Activated CD8-positive, alpha-beta memory T cell treated with anti-CD3 and anti-CD28 coated beads, Interleukin-2, amount 50 U/mL, for 1 hour (primary cell): ENCODE measurements around the gene BANK1.

ENCODE experiments used
- DNase-seq: peaks from one replicate; pipeline ENCODE4 v3.0.0-alpha.2; 2020; ENCODE audit errors: extremely low read depth

The BANK1 gene, protein sequence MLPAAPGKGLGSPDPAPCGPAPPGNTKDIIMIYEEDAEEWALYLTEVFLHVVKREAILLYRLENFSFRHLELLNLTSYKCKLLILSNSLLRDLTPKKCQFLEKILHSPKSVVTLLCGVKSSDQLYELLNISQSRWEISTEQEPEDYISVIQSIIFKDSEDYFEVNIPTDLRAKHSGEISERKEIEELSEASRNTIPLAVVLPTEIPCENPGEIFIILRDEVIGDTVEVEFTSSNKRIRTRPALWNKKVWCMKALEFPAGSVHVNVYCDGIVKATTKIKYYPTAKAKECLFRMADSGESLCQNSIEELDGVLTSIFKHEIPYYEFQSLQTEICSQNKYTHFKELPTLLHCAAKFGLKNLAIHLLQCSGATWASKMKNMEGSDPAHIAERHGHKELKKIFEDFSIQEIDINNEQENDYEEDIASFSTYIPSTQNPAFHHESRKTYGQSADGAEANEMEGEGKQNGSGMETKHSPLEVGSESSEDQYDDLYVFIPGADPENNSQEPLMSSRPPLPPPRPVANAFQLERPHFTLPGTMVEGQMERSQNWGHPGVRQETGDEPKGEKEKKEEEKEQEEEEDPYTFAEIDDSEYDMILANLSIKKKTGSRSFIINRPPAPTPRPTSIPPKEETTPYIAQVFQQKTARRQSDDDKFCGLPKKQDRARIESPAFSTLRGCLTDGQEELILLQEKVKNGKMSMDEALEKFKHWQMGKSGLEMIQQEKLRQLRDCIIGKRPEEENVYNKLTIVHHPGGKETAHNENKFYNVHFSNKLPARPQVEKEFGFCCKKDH

GRCh38 chr4:101790521-101791181 is at the start of gene BANK1:
BANK1 (plus strand) TSS chr4:101790730; CDS start chr4:101790881, 151 bp downstream.
- DNase-seq, result no peak

- no peak for DNase-seq
Observed at GRCh38 chr4:101753721-101754120, 36.8 kb upstream of the BANK1 start.

- DNase-seq, result no peak
Observed at GRCh38 chr4:101756181-101756580, 34.3 kb upstream of the BANK1 start.

GRCh38 chr4:101761405-101761804 is 29.1 kb upstream of the BANK1 start:
- no peak for DNase-seq

DNA sequence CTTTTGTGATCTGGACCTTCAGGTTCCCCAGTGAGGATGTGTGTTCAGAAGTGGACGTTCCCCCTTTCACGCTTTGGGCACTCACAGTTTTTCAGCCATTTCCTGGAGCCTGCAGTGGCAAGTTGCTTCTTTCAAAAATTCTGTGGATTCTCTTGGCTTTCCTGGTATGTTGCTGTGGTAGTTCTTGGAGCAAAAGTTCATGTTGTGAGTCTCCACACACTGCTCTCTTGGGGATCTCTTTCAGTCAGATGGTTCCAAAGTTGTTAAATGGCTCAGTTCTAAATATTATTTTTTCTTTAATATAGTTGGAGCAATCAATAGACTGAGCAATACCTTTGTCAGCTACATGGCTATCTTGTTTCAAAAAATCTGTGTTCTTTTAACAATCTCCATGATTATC is 28.5 kb upstream of the BANK1 start:
- DNase-seq, result no peak

DNA sequence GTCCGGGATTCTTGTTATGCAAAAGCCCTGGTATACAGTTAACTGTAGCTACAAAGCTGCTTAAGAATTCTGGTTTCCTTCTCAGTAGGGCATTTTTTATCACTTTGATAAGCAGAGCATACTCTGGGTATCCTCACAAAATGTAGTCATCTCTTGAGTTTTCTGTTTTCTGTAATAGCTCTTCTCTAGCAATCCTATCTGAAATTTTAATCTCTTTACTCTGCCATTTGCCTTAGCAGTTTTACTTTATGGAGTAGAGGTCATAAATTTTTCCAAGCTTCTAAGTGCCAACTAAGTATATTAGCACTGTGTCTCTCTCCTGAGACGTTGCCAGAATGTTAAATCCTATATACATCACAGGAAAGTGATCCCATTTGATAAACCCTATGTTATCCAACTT is 28.0 kb upstream of the BANK1 start:
- no peak for DNase-seq

DNA sequence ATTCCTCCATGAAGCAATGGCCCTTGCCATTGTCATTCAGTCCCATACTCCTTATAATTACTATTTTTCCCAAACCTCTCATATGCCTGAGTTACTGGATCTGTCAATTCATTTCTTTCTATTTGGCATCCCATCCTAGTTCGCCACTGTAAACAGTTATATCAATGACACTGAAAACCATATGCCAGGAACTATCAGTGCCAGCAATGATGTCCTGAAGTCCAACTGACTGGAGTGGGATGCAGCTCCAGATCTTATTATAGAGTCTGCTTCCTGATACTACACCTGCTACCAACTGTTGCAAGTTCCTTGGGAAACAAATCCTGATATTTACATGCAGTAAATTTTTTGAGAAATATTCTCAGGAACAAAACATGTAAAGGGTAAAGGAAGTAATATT is 27.0 kb upstream of the BANK1 start:
- DNase-seq, result no peak

GRCh38 chr4:101774807-101775206 is 15.7 kb upstream of the BANK1 start:
- no peak for DNase-seq

DNA sequence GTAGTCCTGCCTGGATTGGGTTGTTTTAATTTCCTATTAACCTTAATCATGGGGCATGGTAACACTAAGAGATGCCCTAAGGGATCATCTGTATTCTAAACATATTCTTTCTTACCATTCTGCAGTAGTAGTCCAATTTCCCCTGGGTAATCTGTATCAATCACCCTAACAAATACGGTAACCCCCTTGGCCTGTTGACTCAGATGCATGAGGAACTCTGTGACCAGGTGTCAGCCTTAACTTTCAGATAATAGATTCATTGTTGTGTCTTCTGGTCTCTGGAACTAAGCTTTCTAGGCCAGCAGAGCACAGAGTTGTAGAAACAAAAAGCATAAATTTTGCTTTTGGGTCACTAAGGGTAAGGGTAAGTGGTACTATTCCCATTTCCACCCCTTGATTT is 13.1 kb upstream of the BANK1 start:
- DNase-seq, result no peak

- DNase-seq, result no peak
Observed at GRCh38 chr4:101780284-101780683, 10.2 kb upstream of the BANK1 start.

GRCh38 chr4:101782546-101782945 is 8.0 kb upstream of the BANK1 start:
- no peak for DNase-seq

GRCh38 chr4:101784957-101785356 is 5.6 kb upstream of the BANK1 start:
- DNase-seq, result no peak

DNA sequence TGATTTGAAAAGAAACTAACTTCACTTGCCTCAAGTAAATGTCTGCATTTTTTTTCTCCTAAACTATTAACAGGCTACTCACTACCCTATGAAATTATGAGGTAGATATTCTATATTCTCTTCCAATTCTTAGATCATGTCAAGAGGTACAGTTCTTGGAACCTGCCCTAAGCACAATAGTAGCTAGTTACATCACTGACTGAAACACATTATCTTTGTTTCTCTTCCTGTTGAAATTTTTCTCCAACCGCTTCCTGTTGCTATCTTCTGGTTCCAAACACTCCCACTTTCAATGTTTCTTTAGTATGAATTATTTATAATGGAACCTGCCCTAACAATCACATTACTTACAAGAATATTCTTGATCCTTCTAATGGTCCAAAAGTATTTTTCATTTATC is 5.0 kb upstream of the BANK1 start:
- DNase-seq, result no peak

GRCh38 chr4:101787701-101788316 is 2.7 kb upstream of the BANK1 start:
- DNase-seq, result no peak

DNA sequence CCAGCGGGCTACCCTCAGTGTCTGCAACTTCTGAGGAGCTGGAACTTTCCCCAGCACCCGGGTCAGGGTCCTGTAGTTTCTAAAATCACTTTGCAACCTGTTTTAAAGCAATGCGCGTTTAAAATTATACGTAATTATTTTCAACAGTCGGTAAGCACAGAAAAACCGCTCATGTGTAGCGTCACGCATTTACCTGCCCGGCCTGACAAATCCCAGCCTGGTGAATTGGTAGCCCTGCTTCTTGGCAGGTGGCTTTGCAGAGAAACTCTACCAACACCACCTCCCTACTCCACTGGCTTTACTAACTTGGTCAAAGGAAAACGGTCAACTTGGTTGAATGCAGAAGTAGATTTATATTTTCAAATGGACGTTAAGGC is 640 bp downstream of the BANK1 start:
- DNase-seq, result no peak

GRCh38 chr4:101792056-101792590 is 1.6 kb downstream of the BANK1 start:
- DNase-seq, result no peak

- no peak for DNase-seq
Observed at GRCh38 chr4:101793397-101793796, 2.9 kb downstream of the BANK1 start.

DNA sequence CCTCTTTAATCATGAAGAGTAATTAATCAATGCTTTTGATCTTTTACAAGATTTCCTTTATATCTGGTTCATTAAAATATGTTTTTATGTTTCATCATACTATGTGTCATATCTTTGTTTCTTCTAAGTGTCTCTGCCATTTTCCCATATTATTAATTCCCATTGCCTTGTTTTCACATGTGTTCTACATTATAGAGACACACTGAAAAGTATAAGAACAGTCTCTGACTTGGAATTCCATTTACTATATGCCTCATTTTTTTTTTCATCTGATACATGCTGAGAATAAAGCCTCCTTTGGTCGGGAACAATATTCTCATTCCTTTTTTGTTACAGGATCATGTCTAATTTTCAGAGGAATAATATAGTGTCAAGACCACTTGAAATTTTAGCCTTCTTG is 4.3 kb downstream of the BANK1 start:
- no peak for DNase-seq

- no peak for DNase-seq
Observed at GRCh38 chr4:101795704-101796103, 5.2 kb downstream of the BANK1 start.

DNA sequence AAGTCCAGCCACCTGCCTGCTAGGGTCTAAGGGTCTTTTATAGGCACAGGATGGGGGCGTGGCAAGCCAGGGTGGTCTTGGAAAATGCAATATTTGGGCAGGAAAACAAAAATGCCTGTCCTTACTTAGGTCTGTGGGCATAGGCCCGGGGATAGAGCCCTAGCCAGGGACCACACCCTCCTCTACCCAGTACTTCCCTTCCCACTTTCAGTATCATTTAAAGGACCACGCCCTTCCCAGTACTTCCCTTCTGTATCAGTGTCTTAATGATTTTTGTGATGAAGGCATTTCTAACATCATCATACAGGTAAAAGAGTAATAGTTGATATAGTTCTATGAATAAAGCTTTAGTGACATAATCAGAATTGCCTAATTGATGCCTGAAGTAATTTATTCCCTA is 11.4 kb downstream of the BANK1 start:
- no peak for DNase-seq

- no peak for DNase-seq
Observed at GRCh38 chr4:101806914-101807313, 16.4 kb downstream of the BANK1 start.

GRCh38 chr4:101807351-101807750 is 16.8 kb downstream of the BANK1 start:
- no peak for DNase-seq
